Lower leg skin (tissue), 3 donors: ENCODE results near the gene ZP1.

Experiments
- CTCF ChIP-seq, 3 donors: fragments of 450-650 bp; IDR thresholded peaks; one replicate each; pipeline ENCODE4 v1.5.1; 2016; ENCODE audit warnings: antibody characterized with exemption in 3 of 3, mild to moderate bottlenecking in 3 of 3, moderate library complexity in 2 of 3
- POLR2A ChIP-seq, 2 donors: fragments of 450-650 bp; IDR thresholded peaks; one replicate each; pipeline ENCODE4 v1.6.1; 2016 to 2017; ENCODE audit warnings: antibody characterized with exemption in 2 of 2, mild to moderate bottlenecking in 1 of 2, moderate library complexity in 1 of 2

GRCh38 chr11:60842668-60843600 is 24.4 kb upstream of the ZP1 start:
- TF ChIP-seq CTCF (IDR thresholded peaks at IDR 0.05) (no peak), POLR2A (IDR thresholded peaks at IDR 0.05) (no peak)
